Upper lobe of right lung (tissue), 1 donor: ENCODE measurements around the gene ASF1B. TPM values are rescaled to one million over a fixed set of nuclear protein-coding genes. Genes with fewer than 3 reads are reported as not detected.
"Not testable (repeated sequence)": the region's sequence is repeated elsewhere in the genome, so short reads cannot be mapped to it uniquely, and the experiment has no call there.

Source experiments
- ATAC-seq: fragments of 200-7000 bp; cut with Tn5 transposase; one replicate; pipeline ENCODE4 v1.9.1; 2020; ENCODE audit warnings: mild to moderate bottlenecking, moderate library complexity
- DNase-seq: peaks from one replicate; pipeline ENCODE4 v3.0.0-alpha.2; 2020
- H3K27ac ChIP-seq: fragments of 200-600 bp; one replicate; pipeline ENCODE4 v1.8.0; 2022
- H3K27me3 ChIP-seq: fragments of 200-600 bp; one replicate; pipeline ENCODE4 v1.8.0; 2022; ENCODE audit warnings: mild to moderate bottlenecking
- H3K36me3 ChIP-seq: fragments of 200-600 bp; one replicate; pipeline ENCODE4 v1.8.0; 2022
- H3K4me1 ChIP-seq: fragments of 200-600 bp; one replicate; pipeline ENCODE4 v1.8.0; 2022
- H3K4me3 ChIP-seq: fragments of 200-600 bp; one replicate; pipeline ENCODE4 v1.8.0; 2022; ENCODE audit warnings: mild to moderate bottlenecking
- H3K9me3 ChIP-seq: fragments of 200-600 bp; one replicate; pipeline ENCODE4 v1.8.0; 2022
- intact Hi-C: fragments of 100-400 bp; cut with DNase I; formaldehyde crosslinking; loops from one replicate; pipeline ENCODE4 v1.11.0; 2022
- long read RNA-seq: library from polyadenylated mRNA; unstranded; transcript quantifications from one replicate; pipeline ENCODE4 v2.0.0, GENCODE V29; 2021
- total RNA-seq: library from RNA; stranded (reverse); fragmentation: NEBNext Ultra II Directional; extraction: Animal tissue kit (Norgen Biotek cat#: 25700); gene quantifications from one replicate; pipeline ENCODE4 v1.2.1, GENCODE V29; 2021
- TF ChIP-seq, protein P1 (sequence below): fragments of 200-600 bp; IDR thresholded peaks from one replicate; pipeline ENCODE4 v1.8.0; 2022; ENCODE audit warnings: antibody characterized with exemption
- donor health status: DM: no; HTN: yes; CAD: no; lungs with severe emphysema.

ASF1B gene
- 1.9 TPM for total RNA-seq
- long read RNA-seq, partial matches to known transcripts = 0 of 3 reads
- long read RNA-seq, other reads (novel, unspliced or antisense) = 0 of 3 reads

DNA sequence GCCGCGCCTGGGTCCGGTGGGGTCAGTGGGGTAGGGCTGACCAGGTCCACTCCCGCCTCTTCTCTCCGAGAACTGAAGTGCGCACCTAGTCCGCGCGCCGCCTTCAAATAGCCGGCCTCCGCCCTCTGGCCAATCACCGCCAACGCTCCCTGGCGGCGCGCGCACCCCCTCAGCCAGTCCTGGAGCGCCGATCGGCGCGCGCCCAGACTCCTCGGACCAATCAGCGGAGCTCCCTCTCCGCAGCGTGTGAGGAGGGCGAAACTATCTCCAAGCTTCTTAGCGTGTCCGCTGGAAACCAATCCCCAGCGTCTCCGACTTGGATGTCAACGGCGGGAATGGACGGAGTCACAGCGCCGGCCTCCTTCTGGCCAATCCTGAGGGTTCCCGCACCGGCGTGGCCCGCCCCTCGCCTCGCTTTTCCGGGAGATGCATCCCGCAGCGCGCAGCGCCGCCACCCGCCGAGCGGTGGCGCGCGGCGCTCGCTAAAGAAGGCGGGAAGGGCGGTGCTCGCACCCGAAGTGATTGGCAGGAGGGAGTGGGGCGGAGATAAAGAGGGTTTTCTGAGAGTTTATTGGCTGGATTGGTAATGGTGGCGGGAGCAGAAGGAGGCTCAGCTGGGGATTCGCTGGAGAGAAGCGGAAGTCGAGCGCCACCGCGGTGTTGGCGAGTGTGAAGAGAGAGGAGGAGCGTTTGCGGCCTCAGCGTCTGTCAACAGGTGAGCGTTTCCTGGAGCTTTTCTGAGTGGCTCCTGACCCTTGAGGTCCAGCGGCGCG, at the start of gene ASF1B:
Gene ASF1B (minus strand): TSS at position 81 of the 773 bp plus-strand sequence. CDS start 133 bp downstream, outside the sequence.
- TF ChIP-seq, protein P1, sequence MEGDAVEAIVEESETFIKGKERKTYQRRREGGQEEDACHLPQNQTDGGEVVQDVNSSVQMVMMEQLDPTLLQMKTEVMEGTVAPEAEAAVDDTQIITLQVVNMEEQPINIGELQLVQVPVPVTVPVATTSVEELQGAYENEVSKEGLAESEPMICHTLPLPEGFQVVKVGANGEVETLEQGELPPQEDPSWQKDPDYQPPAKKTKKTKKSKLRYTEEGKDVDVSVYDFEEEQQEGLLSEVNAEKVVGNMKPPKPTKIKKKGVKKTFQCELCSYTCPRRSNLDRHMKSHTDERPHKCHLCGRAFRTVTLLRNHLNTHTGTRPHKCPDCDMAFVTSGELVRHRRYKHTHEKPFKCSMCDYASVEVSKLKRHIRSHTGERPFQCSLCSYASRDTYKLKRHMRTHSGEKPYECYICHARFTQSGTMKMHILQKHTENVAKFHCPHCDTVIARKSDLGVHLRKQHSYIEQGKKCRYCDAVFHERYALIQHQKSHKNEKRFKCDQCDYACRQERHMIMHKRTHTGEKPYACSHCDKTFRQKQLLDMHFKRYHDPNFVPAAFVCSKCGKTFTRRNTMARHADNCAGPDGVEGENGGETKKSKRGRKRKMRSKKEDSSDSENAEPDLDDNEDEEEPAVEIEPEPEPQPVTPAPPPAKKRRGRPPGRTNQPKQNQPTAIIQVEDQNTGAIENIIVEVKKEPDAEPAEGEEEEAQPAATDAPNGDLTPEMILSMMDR = peak; percentile 88
- peak within 1 kb of the TSS; percentile 68 for H3K4me3 ChIP-seq

GRCh38 chr19:14185691-14186090, 49.3 kb upstream of the ASF1B start:
- DNase-seq, ATAC-seq, H3K36me3 ChIP-seq, H3K27me3 ChIP-seq, H3K4me1 ChIP-seq, intact Hi-C loops, H3K27ac ChIP-seq, H3K4me3 ChIP-seq, H3K9me3 ChIP-seq: not testable (repeated sequence)

More for the DNA sequence above, at the start of gene ASF1B:
- ATAC-seq (peak; percentile 94), DNase-seq (peak; percentile 99)
- H3K9me3 ChIP-seq = no peaks in the 10 kb centered on the region
- peaks cover 38% of the 10 kb centered on the region for H3K4me1 ChIP-seq
- intact Hi-C loops = no loop called here
- no peaks in the 10 kb centered on the region for H3K36me3 ChIP-seq
- H3K27me3 ChIP-seq = no peaks in the 10 kb centered on the region
- H3K27ac ChIP-seq = peak within 1 kb of the TSS; percentile 91

- intact Hi-C loops = no loop called here
- H3K27me3 ChIP-seq = no peaks in the 10 kb centered on the region
- no peak for ATAC-seq
- no peaks in the 10 kb centered on the region for H3K36me3 ChIP-seq
- DNase-seq = no peak
- TF ChIP-seq, protein P1 = no peak
- H3K4me3 ChIP-seq = no peak overlapping the region
- H3K4me1 ChIP-seq = no peaks in the 10 kb centered on the region
- H3K9me3 ChIP-seq = no peaks in the 10 kb centered on the region
- no peak overlapping the region for H3K27ac ChIP-seq
These were observed 48.8 kb upstream of the ASF1B start for GRCh38 chr19:14185158-14185557.

- Histone ChIP-seq H3K4me1 (no peaks in the 10 kb centered on the region), H3K27ac (no peak overlapping the region), H3K9me3 (no peaks in the 10 kb centered on the region), H3K4me3 (no peak overlapping the region), H3K27me3 (no peaks in the 10 kb centered on the region), H3K36me3 (no peaks in the 10 kb centered on the region)
- ATAC-seq (no peak), DNase-seq (no peak)
- intact Hi-C loops = no loop called here
- TF ChIP-seq, protein P1 = no peak
These were observed 47.5 kb upstream of the ASF1B start for GRCh38 chr19:14183741-14184350.

DNA sequence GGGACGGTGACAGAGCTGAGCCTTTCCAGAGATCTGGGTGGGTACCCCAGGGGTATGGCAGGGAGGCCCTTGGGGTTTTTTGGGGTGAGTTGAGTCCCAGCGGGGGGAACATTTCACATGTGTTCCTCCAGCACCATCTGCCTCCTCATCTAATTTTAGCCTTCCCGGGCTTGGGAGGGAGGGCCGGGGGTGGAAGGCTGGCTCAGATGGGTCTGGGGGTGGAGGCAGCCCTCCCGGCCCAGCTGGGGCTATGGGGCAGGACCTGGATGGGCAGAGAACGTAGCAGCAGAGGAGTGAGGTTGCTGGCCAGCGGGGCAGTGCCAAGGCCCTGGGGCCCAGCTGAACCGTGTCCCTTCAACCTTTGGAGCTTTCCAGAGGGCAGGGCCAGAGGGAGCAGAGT, 46.1 kb upstream of the ASF1B start:
- ATAC-seq (no peak), DNase-seq (no peak)
- no peak overlapping the region for H3K27ac ChIP-seq
- TF ChIP-seq, protein P1 = no peak
- no peaks in the 10 kb centered on the region for H3K4me1 ChIP-seq
- no peak overlapping the region for H3K4me3 ChIP-seq
- no peaks in the 10 kb centered on the region for H3K27me3 ChIP-seq
- intact Hi-C loops = no loop called here
- no peaks in the 10 kb centered on the region for H3K9me3 ChIP-seq
- H3K36me3 ChIP-seq = no peaks in the 10 kb centered on the region

GRCh38 chr19:14181906-14182305, 45.5 kb upstream of the ASF1B start:
- TF ChIP-seq, protein P1 = no peak
- Histone ChIP-seq H3K4me1 (no peaks in the 10 kb centered on the region), H3K9me3 (no peaks in the 10 kb centered on the region), H3K27me3 (no peaks in the 10 kb centered on the region), H3K36me3 (no peaks in the 10 kb centered on the region), H3K4me3 (no peak overlapping the region), H3K27ac (no peak overlapping the region)
- DNase-seq (no peak), ATAC-seq (no peak)
- intact Hi-C loops = no loop called here

DNA sequence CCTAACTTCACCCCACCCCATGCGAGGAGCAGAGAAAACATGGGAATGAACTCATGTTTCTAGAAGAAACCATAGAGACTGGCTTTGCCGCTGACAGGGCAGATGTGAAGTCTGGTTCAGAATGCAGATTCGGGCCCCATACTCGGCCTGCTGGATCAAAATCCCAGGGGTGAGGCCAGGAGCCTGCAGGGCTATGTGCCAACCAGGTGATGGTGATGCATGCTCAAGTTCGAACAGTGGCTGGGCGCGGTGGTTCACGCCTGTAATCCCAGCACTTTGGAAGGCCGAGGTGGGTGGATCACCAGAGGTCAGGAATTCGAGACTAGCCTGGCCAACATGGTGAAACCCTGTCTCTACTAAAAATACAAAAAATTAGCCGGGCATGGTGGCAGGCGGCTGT, 44.8 kb upstream of the ASF1B start:
- H3K27ac ChIP-seq, H3K36me3 ChIP-seq, H3K27me3 ChIP-seq, ATAC-seq, H3K4me3 ChIP-seq, intact Hi-C loops, H3K4me1 ChIP-seq, H3K9me3 ChIP-seq, DNase-seq: not testable (repeated sequence)
